ENCODE data around the gene UIMC1.

UIMC1 gene

GRCh38 chr5:176901260-176902101 lies 105.1 kb downstream of the UIMC1 start:
- H2AFZ ChIP-seq: no peak overlapping the region
- TF ChIP-seq, protein P1, sequence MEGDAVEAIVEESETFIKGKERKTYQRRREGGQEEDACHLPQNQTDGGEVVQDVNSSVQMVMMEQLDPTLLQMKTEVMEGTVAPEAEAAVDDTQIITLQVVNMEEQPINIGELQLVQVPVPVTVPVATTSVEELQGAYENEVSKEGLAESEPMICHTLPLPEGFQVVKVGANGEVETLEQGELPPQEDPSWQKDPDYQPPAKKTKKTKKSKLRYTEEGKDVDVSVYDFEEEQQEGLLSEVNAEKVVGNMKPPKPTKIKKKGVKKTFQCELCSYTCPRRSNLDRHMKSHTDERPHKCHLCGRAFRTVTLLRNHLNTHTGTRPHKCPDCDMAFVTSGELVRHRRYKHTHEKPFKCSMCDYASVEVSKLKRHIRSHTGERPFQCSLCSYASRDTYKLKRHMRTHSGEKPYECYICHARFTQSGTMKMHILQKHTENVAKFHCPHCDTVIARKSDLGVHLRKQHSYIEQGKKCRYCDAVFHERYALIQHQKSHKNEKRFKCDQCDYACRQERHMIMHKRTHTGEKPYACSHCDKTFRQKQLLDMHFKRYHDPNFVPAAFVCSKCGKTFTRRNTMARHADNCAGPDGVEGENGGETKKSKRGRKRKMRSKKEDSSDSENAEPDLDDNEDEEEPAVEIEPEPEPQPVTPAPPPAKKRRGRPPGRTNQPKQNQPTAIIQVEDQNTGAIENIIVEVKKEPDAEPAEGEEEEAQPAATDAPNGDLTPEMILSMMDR (IDR thresholded peaks at IDR 0.05): no peak
- no peaks in the 10 kb centered on the region for H3K79me2 ChIP-seq
- no peaks in the 10 kb centered on the region for H3K4me1 ChIP-seq
- H3K36me3 ChIP-seq (ENCODE audit: control insufficient read depth, insufficient read depth, low read length): no peaks in the 10 kb centered on the region
- H3K27ac ChIP-seq: no peak overlapping the region
- H3K4me3 ChIP-seq (ENCODE audit: low read depth, low read length): no peak overlapping the region
- no peaks in the 10 kb centered on the region for H3K9me3 ChIP-seq (ENCODE audit: control insufficient read depth, low read length)
- no peak overlapping the region for H3K4me2 ChIP-seq (ENCODE audit: low read length)
- no peak overlapping the region for H3K9ac ChIP-seq
- H3K27me3 ChIP-seq (ENCODE audit: control insufficient read depth, insufficient read depth, low read length): no peaks in the 10 kb centered on the region

DNA sequence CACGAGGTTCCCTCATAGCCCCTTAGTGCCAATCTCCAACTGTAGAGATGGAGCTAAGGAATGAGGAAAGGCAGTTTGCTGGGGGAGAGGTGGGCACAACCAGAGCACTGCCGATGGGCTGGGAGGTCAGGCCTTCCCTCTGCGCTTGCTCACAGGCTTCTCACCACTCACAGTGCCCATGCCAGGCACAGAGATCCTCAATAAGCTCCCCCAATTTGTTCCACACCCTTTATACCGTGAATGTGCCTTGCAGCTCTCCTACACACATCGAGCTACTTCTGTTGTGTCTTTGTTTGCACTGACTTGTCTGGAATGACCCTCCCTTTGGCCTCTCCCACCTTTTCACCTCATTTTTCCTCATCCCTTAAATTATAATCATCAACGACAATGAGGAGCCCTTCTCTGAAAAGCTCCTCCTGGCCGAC lies 105.8 kb downstream of the UIMC1 start:
- H3K79me2 ChIP-seq: no peaks in the 10 kb centered on the region
- H3K4me3 ChIP-seq (ENCODE audit: low read depth, low read length): no peak overlapping the region
- H3K4me1 ChIP-seq: no peaks in the 10 kb centered on the region
- no peaks in the 10 kb centered on the region for H3K36me3 ChIP-seq (ENCODE audit: control insufficient read depth, insufficient read depth, low read length)
- H3K4me2 ChIP-seq (ENCODE audit: low read length): no peak overlapping the region
- H3K9me3 ChIP-seq (ENCODE audit: control insufficient read depth, low read length): no peaks in the 10 kb centered on the region
- H3K27me3 ChIP-seq (ENCODE audit: control insufficient read depth, insufficient read depth, low read length): no peaks in the 10 kb centered on the region
- H2AFZ ChIP-seq: no peak overlapping the region
- H3K9ac ChIP-seq: no peak overlapping the region
- TF ChIP-seq, protein P1 (IDR thresholded peaks at IDR 0.05): no peak
- no peak overlapping the region for H3K27ac ChIP-seq

DNA sequence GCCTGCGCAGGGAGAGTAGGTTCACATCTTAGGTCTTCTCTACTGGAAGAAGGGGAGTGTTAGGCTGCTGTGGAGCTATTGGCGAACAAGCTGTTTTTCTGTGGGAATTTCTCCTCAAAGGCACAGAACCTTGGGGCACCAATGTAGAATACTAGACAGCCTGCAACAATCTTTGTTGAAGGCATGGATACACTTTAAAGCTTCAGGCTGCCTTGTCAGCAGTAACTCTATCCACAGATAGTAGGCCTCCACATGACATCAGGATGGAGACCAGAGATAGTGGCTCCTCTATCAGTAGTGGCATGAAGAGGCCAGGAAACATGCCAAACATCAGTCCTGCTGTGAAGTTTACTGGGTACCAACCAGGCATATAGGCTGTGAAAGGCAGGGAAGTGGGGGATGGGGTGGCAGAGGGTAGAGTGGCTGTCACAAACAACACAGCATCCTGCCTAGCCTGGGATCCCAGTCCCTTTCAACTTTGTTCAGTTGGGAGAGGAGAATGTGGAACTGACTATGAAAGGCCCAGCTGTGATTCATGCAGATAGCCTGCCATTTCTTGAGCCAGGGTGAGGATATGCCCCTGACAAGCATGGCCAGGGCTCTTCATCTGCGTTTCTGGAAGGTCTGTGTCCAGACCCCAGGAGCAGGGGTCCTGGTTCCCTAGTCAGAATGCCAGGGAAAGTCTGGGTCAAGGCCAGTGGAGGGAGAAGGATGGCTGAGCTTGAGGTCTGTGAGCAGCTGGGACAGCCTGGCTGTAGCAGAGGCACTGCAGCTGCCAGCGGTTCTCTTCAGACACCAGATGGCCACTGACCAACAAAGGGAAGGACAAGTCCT lies 106.4 kb downstream of the UIMC1 start:
- Histone ChIP-seq H3K27ac (no peak overlapping the region), H3K9me3 (ENCODE audit: control insufficient read depth, low read length) (no peaks in the 10 kb centered on the region), H2AFZ (no peak overlapping the region), H3K4me2 (ENCODE audit: low read length) (no peak overlapping the region), H3K36me3 (ENCODE audit: control insufficient read depth, insufficient read depth, low read length) (no peaks in the 10 kb centered on the region), H3K4me3 (ENCODE audit: low read depth, low read length) (no peak overlapping the region), H3K9ac (no peak overlapping the region), H3K27me3 (ENCODE audit: control insufficient read depth, insufficient read depth, low read length) (no peaks in the 10 kb centered on the region), H3K4me1 (no peaks in the 10 kb centered on the region), H3K79me2 (no peaks in the 10 kb centered on the region)
- TF ChIP-seq, protein P1 (IDR thresholded peaks at IDR 0.05): no peak

DNA sequence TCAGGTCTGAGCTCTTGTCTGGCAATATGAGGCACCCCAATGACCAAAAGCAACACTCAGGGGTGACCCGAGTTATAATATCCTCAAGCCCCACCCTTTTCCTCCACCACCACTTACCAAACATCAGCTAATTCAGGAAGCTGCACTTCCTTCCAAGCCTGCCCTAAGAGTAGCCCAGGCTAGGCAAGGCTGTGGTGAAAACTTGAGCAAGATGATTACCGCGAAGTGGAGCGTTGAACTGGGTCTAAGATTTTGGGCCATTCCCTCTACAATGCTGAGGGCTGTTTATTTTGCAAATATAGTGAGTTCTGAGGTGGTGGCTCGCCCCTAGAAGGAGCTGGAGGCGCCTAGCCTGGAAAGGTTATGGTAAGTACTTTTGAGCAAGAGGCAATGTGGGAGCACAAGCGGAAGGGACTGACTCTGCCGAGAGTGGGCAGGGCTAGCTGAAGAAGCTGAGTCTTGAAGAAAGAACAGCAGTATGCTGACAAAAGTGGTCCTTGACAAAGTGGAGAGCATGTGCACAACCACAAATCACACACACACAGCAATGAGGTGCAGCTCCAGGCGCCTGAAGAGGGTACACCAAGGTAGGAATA lies 107.2 kb downstream of the UIMC1 start, which contains the start of gene HK3:
Gene HK3, minus strand, starts transcription at position 51 of the 596 bp plus-strand sequence. CDS start 3,187 bp downstream, outside the sequence.
- H2AFZ ChIP-seq: no peak within 1 kb of the TSS
- no peaks in the 10 kb centered on the region for H3K79me2 ChIP-seq
- H3K4me1 ChIP-seq: no peaks in the 10 kb centered on the region
- no peak within 1 kb of the TSS for H3K9ac ChIP-seq
- no peaks in the 10 kb centered on the region for H3K36me3 ChIP-seq (ENCODE audit: control insufficient read depth, insufficient read depth, low read length)
- H3K27ac ChIP-seq: no peak within 1 kb of the TSS
- H3K4me3 ChIP-seq (ENCODE audit: low read depth, low read length): no peak within 1 kb of the TSS
- TF ChIP-seq, protein P1 (IDR thresholded peaks at IDR 0.05): no peak
- H3K9me3 ChIP-seq (ENCODE audit: control insufficient read depth, low read length): no peaks in the 10 kb centered on the region
- no peak within 1 kb of the TSS for H3K4me2 ChIP-seq (ENCODE audit: low read length)
- H3K27me3 ChIP-seq (ENCODE audit: control insufficient read depth, insufficient read depth, low read length): no peaks in the 10 kb centered on the region

Data from parathyroid adenoma (tissue), 2 donors.